ENCODE results near the gene C4B. TPM values are rescaled to one million over a fixed set of nuclear protein-coding genes. Genes with fewer than 3 reads are reported as not detected.

Gene C4B
- total RNA-seq, 3 donors from 2014 or later, result 5.6 to 323 (median 298) TPM

- peak in 1 of 2 donors; percentile 52 for DNase-seq (ENCODE audit: low spot score in 2 of 2)
- H3K4me3 ChIP-seq, result no peak overlapping the region
- intact Hi-C loops (cut with DNase I; ENCODE audit: low total_unique reads), result no loop called here
- no peaks in the 10 kb centered on the region for H3K9me3 ChIP-seq
- H3K27me3 ChIP-seq, result no peaks in the 10 kb centered on the region
- H3K36me3 ChIP-seq, result no peaks in the 10 kb centered on the region
- TF ChIP-seq, protein P1, sequence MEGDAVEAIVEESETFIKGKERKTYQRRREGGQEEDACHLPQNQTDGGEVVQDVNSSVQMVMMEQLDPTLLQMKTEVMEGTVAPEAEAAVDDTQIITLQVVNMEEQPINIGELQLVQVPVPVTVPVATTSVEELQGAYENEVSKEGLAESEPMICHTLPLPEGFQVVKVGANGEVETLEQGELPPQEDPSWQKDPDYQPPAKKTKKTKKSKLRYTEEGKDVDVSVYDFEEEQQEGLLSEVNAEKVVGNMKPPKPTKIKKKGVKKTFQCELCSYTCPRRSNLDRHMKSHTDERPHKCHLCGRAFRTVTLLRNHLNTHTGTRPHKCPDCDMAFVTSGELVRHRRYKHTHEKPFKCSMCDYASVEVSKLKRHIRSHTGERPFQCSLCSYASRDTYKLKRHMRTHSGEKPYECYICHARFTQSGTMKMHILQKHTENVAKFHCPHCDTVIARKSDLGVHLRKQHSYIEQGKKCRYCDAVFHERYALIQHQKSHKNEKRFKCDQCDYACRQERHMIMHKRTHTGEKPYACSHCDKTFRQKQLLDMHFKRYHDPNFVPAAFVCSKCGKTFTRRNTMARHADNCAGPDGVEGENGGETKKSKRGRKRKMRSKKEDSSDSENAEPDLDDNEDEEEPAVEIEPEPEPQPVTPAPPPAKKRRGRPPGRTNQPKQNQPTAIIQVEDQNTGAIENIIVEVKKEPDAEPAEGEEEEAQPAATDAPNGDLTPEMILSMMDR (IDR thresholded peaks at IDR 0.05), result no peak
- TF ChIP-seq POLR2AphosphoS5 (IDR thresholded peaks at IDR 0.05), result peak in 1 of 3 donors; percentile 39
- peak overlapping the region; percentile 68 to 94 for H3K27ac ChIP-seq
- no peaks in the 10 kb centered on the region for H3K4me1 ChIP-seq
These were observed 66.8 kb downstream of the C4B start for GRCh38 chr6:32081168-32081990.

DNA sequence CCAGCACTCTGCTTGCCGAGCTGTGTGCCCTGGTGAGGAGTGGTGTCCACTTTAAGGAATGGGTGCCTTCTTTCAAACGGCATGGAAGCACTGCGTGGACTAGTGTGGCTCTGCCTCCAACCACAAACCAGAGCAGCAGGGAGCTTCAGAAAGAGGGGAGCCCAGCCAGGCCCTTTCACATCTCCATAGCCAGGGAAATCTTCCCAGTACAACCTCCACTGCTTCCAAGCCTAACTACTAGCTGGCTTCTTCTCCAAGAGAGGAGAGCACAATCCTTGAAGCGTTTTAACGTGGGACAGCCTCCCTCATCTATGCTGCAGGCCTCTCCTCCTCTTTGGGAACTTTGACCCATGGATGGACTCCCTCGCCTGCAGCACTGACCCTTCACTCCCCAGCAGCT lies 67.9 kb downstream of the C4B start:
- H3K4me1 ChIP-seq, result no peaks in the 10 kb centered on the region
- H3K27ac ChIP-seq, result peak overlapping the region; percentile 68 to 94
- no peak overlapping the region for H3K4me3 ChIP-seq
- TF ChIP-seq, protein P1 (IDR thresholded peaks at IDR 0.05), result no peak
- TF ChIP-seq POLR2AphosphoS5 (IDR thresholded peaks at IDR 0.05) (no peak), POLR2A (IDR thresholded peaks at IDR 0.05) (peak; percentile 2)
- no peaks in the 10 kb centered on the region for H3K9me3 ChIP-seq
- DNase-seq (ENCODE audit: low spot score in 2 of 2), result no peak
- intact Hi-C loops (cut with DNase I; ENCODE audit: low total_unique reads), result no loop called here
- no peaks in the 10 kb centered on the region for H3K36me3 ChIP-seq
- H3K27me3 ChIP-seq, result no peaks in the 10 kb centered on the region

DNA sequence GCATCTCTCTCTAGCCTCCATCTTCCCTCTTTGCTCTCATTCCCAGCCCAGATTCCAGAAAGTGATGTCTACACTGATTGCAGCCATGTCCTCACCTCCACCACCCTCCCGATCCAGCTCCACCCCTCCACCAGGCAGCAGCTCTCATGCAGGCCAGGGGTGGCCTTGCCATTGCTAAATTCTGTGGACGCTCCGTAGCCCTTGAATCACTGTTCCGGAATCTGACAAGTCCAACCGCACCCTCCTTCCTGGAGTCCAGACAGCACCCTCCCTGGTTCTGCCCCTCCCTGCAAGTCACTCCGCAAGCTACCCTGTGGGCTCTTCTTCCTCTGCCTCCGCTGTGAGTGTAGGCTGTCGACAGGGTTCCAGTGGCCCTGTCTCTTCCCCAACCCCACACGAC lies 68.3 kb downstream of the C4B start:
- no peaks in the 10 kb centered on the region for H3K4me1 ChIP-seq
- H3K4me3 ChIP-seq, result no peak overlapping the region
- DNase-seq (ENCODE audit: low spot score in 2 of 2), result no peak
- intact Hi-C loops (cut with DNase I; ENCODE audit: low total_unique reads), result no loop called here
- H3K27ac ChIP-seq, result peak overlapping the region in 1 of 2 donors; percentile 94
- H3K36me3 ChIP-seq, result no peaks in the 10 kb centered on the region
- peak in 2 of 3 donors; percentile 27 to 67 for TF ChIP-seq POLR2AphosphoS5 (IDR thresholded peaks at IDR 0.05)
- TF ChIP-seq, protein P1 (IDR thresholded peaks at IDR 0.05), result no peak
- H3K9me3 ChIP-seq, result no peaks in the 10 kb centered on the region
- no peaks in the 10 kb centered on the region for H3K27me3 ChIP-seq

DNA sequence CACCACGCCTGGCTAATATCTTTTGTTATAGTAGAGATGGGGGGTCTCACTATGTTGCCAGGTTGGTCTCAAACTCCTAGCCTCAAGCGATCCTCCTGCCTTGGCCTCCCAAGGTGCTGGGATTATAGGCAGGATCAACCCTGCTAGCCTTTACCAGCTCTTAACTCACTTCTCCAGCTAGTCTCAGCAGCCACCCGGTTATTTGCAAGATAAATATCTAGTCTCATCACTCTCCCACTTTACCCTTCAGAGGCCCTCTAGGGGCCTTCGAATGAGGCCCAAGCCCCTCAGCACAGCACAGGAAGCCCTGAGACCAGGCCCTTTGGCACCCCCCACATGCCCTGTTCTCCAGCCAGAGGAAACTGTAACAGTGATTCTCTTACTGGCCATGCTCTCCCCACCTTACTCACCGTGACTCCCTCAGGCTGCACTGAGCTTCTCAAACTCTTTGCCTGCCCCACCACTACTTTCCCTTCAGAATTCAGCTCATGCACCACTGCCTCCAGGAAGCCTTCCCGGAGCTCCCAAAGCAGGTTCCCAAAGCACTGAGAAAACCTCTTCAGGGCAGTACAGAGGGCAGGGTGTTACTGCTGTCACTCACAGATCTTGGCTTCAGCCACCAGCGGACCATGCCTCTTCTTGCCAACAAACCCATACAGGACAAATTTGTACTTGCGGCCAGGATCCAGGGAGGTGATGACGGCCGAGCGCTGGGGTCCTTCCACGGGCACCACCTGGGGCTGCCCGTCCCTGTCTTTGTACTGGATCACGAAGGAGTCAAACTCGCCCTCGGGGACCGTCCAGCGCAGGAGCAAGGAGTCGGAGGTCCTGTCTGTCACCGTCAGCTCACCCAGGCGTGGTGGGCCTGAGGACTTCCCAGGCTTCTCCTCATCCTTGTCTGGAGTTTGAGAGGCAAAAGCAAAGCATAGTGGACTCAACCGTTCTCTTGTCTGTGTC lies 69.5 kb downstream of the C4B start:
- no peaks in the 10 kb centered on the region for H3K36me3 ChIP-seq
- no peaks in the 10 kb centered on the region for H3K9me3 ChIP-seq
- intact Hi-C loops (cut with DNase I; ENCODE audit: low total_unique reads), result no loop called here
- DNase-seq (ENCODE audit: low spot score in 2 of 2), result no peak
- TF ChIP-seq POLR2AphosphoS5 (IDR thresholded peaks at IDR 0.05), result no peak
- no peak for TF ChIP-seq POLR2A (IDR thresholded peaks at IDR 0.05)
- TF ChIP-seq, protein P1 (IDR thresholded peaks at IDR 0.05), result no peak
- peak overlapping the region in 1 of 2 donors; percentile 94 for H3K27ac ChIP-seq
- no peaks in the 10 kb centered on the region for H3K27me3 ChIP-seq
- H3K4me3 ChIP-seq, result no peak overlapping the region
- H3K4me1 ChIP-seq, result no peaks in the 10 kb centered on the region

Data from breast epithelium (tissue), 4 donors.